Esophagus muscularis mucosa (tissue), 3 donors: Measurements from ENCODE around the gene PTPRN2.

Experiments
- POLR2AphosphoS5 ChIP-seq, 2 donors: sonication (generic); formaldehyde crosslinking; IDR thresholded peaks; one replicate each; pipeline ENCODE4 v1.6.1; 2017; ENCODE audit warnings: antibody characterized with exemption in 2 of 2
- TF ChIP-seq, protein P1 (sequence below), 3 experiments: fragments of 200-600 bp in 2 of 3; fragments of 450-650 bp in 1 of 3; sonication (generic) in 2 of 3; IDR thresholded peaks; one replicate each; pipeline ENCODE4 v1.5.1; 2017 to 2019; ENCODE audit warnings: antibody characterized with exemption in 3 of 3, mild to moderate bottlenecking in 2 of 3, moderate library complexity in 1 of 3

GRCh38 chr7:158037211-158037610 is 550.4 kb downstream of the PTPRN2 start:
- TF ChIP-seq, protein P1, sequence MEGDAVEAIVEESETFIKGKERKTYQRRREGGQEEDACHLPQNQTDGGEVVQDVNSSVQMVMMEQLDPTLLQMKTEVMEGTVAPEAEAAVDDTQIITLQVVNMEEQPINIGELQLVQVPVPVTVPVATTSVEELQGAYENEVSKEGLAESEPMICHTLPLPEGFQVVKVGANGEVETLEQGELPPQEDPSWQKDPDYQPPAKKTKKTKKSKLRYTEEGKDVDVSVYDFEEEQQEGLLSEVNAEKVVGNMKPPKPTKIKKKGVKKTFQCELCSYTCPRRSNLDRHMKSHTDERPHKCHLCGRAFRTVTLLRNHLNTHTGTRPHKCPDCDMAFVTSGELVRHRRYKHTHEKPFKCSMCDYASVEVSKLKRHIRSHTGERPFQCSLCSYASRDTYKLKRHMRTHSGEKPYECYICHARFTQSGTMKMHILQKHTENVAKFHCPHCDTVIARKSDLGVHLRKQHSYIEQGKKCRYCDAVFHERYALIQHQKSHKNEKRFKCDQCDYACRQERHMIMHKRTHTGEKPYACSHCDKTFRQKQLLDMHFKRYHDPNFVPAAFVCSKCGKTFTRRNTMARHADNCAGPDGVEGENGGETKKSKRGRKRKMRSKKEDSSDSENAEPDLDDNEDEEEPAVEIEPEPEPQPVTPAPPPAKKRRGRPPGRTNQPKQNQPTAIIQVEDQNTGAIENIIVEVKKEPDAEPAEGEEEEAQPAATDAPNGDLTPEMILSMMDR (IDR thresholded peaks at IDR 0.05): no peak
- no peak for TF ChIP-seq POLR2AphosphoS5 (IDR thresholded peaks at IDR 0.05)
